ENCODE measurements around the gene ACOX3.

ACOX3 gene

GRCh38 chr4:8465615-8466611, 25.4 kb upstream of the ACOX3 start:
- no peak for DNase-seq

- DNase-seq: no peak
Observed at GRCh38 chr4:8464381-8464780, 23.9 kb upstream of the ACOX3 start.

GRCh38 chr4:8463811-8464210, 23.3 kb upstream of the ACOX3 start:
- no peak for DNase-seq

- DNase-seq: no peak
Observed at GRCh38 chr4:8461616-8462015, 21.1 kb upstream of the ACOX3 start.

- no peak for DNase-seq
Observed at GRCh38 chr4:8461086-8461485, 20.6 kb upstream of the ACOX3 start.

GRCh38 chr4:8459867-8460445, 19.4 kb upstream of the ACOX3 start:
- DNase-seq: no peak

- DNase-seq: no peak
Observed at GRCh38 chr4:8457646-8458252, 17.2 kb upstream of the ACOX3 start.

GRCh38 chr4:8453957-8454356, 13.4 kb upstream of the ACOX3 start:
- no peak for DNase-seq

- no peak for DNase-seq
Observed at GRCh38 chr4:8451440-8452182, 11.1 kb upstream of the ACOX3 start.

GRCh38 chr4:8446122-8446521, 5.6 kb upstream of the ACOX3 start:
- DNase-seq: no peak

- DNase-seq: no peak
Observed at GRCh38 chr4:8443801-8444200, 3.3 kb upstream of the ACOX3 start.

GRCh38 chr4:8442596-8443358, 2.3 kb upstream of the ACOX3 start:
- no peak for DNase-seq

GRCh38 chr4:8441499-8442091, 1.1 kb upstream of the ACOX3 start:
- DNase-seq: no peak

GRCh38 chr4:8439914-8440491, 520 bp downstream of the ACOX3 start:
- DNase-seq: peak; percentile 54

GRCh38 chr4:8439168-8439567, 1.4 kb downstream of the ACOX3 start:
- DNase-seq: no peak

- no peak for DNase-seq
Observed at GRCh38 chr4:8438743-8439142, 1.8 kb downstream of the ACOX3 start.

GRCh38 chr4:8437281-8437680, 3.2 kb downstream of the ACOX3 start:
- DNase-seq: no peak

- no peak for DNase-seq
Observed at GRCh38 chr4:8435656-8436121, 4.8 kb downstream of the ACOX3 start.

GRCh38 chr4:8434251-8435073, 6.1 kb downstream of the ACOX3 start:
- DNase-seq: no peak

GRCh38 chr4:8433136-8433535, 7.4 kb downstream of the ACOX3 start:
- DNase-seq: no peak

GRCh38 chr4:8431553-8431952, 9.0 kb downstream of the ACOX3 start:
- DNase-seq: no peak

All from CD4-positive, alpha-beta T cell treated with Interferon gamma for 1 hour (primary cell).